ENCODE data around the gene SEMA3E. TPM values are rescaled to one million over a fixed set of nuclear protein-coding genes. Genes with fewer than 3 reads are reported as not detected.
A peak's percentile ranks its signal among the peaks of the same experiment; 100 is the strongest.

SEMA3E gene
- total RNA-seq, 1 donor from 2014 or later = 0.96 TPM

DNA sequence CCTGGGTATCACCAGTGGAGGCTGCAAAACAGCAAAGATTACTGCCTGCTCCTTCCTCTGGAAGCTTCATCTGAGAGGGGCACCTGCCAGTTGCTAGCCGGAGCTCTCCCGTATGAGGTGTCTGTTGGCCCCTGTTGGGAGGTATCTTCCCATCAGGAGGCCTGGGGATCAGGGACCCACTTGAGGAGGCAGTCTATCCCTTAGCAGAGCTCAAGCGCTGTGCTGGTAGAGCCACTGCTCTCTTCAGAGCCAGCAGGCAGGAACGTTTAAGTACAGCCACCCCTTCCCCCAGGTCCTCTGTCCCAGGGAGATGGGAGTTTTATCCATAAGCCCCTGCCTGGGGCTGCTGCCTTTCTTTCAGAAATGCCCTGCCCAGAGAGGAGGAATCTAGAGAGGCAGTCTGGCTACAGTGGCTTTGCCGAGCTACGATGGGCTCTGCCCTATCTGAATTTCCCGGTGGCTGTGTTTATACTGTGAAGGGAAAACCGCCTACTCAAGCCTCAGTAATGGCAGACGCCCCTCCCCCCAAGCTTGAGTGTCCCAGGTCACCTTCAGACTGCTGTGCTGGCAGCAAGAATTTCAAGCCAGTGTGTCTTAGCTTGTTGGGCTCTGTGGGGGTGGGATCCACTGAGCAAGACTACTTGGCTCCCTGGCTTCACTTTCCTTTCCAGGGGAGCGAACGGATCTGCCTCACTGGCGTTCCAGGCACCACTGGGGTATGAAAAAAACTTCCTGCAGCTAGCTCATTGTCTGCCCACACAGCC lies 19.6 kb downstream of the SEMA3E start:
- Mint-ChIP-seq H3K4me1 (ENCODE audit: low read depth, unreplicated experiment) (peaks cover 5% of the 10 kb centered on the region), H3K9me3 (ENCODE audit: unreplicated experiment) (peaks cover 4% of the 10 kb centered on the region), H3K27me3 (ENCODE audit: unreplicated experiment) (no peaks in the 10 kb centered on the region), H3K36me3 (ENCODE audit: unreplicated experiment) (peaks cover 7% of the 10 kb centered on the region), H3K27ac (ENCODE audit: unreplicated experiment) (no peak overlapping the region), H3K4me3 (ENCODE audit: unreplicated experiment) (no peak overlapping the region)
- TF ChIP-seq, protein P1, sequence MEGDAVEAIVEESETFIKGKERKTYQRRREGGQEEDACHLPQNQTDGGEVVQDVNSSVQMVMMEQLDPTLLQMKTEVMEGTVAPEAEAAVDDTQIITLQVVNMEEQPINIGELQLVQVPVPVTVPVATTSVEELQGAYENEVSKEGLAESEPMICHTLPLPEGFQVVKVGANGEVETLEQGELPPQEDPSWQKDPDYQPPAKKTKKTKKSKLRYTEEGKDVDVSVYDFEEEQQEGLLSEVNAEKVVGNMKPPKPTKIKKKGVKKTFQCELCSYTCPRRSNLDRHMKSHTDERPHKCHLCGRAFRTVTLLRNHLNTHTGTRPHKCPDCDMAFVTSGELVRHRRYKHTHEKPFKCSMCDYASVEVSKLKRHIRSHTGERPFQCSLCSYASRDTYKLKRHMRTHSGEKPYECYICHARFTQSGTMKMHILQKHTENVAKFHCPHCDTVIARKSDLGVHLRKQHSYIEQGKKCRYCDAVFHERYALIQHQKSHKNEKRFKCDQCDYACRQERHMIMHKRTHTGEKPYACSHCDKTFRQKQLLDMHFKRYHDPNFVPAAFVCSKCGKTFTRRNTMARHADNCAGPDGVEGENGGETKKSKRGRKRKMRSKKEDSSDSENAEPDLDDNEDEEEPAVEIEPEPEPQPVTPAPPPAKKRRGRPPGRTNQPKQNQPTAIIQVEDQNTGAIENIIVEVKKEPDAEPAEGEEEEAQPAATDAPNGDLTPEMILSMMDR (IDR thresholded peaks at IDR 0.05; ENCODE audit: partially characterized antibody, unreplicated experiment) = no peak
- DNase-seq = peak; percentile 28

DNA sequence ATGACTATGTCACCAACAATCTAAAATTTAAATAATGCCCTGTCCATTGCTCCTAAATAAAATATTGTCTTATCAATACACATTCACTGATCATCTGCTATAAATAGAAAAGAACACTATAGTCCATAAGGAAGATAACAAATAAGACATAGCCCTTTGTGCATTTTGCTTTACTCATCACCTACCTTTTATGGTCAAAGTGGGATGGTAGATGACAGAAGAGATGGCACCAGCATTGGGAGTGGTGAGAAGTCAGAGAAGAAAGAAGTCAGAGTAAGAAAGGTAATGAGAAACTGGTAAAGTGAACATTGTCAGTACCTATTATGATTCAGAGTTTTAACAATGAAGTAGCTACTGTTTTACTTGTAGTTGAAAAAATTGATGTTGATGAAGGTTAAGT lies 31.1 kb downstream of the SEMA3E start:
- no peaks in the 10 kb centered on the region for H3K9me3 Mint-ChIP-seq (ENCODE audit: unreplicated experiment)
- no peaks in the 10 kb centered on the region for H3K4me1 Mint-ChIP-seq (ENCODE audit: low read depth, unreplicated experiment)
- TF ChIP-seq, protein P1 (IDR thresholded peaks at IDR 0.05; ENCODE audit: partially characterized antibody, unreplicated experiment) = no peak
- H3K36me3 Mint-ChIP-seq (ENCODE audit: unreplicated experiment) = no peaks in the 10 kb centered on the region
- DNase-seq = no peak
- H3K27me3 Mint-ChIP-seq (ENCODE audit: unreplicated experiment) = no peaks in the 10 kb centered on the region
- no peak overlapping the region for H3K4me3 Mint-ChIP-seq (ENCODE audit: unreplicated experiment)
- H3K27ac Mint-ChIP-seq (ENCODE audit: unreplicated experiment) = no peak overlapping the region

DNA sequence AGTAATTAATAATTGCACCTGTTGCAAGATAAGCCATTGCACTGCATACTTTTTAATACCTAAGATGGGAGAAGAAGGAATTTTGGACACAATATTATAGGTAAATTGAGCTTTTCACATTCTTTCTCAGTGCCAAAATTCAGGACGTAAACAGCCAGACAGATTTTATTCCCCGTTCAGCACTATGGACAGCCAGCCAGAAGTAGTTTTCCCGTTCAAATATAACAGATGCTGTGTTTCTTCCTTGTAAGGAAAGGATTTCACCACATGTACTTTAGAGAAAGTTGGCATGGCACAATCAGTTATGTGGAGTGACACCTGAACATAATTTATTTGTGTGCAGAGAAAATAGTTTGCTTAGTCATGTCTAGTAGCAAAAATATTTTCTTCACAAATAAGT lies 34.8 kb downstream of the SEMA3E start:
- no peaks in the 10 kb centered on the region for H3K9me3 Mint-ChIP-seq (ENCODE audit: unreplicated experiment)
- peaks cover 3% of the 10 kb centered on the region for H3K27me3 Mint-ChIP-seq (ENCODE audit: unreplicated experiment)
- DNase-seq = no peak
- H3K27ac Mint-ChIP-seq (ENCODE audit: unreplicated experiment) = no peak overlapping the region
- no peaks in the 10 kb centered on the region for H3K4me1 Mint-ChIP-seq (ENCODE audit: low read depth, unreplicated experiment)
- H3K36me3 Mint-ChIP-seq (ENCODE audit: unreplicated experiment) = no peaks in the 10 kb centered on the region
- no peak overlapping the region for H3K4me3 Mint-ChIP-seq (ENCODE audit: unreplicated experiment)
- TF ChIP-seq, protein P1 (IDR thresholded peaks at IDR 0.05; ENCODE audit: partially characterized antibody, unreplicated experiment) = no peak

DNA sequence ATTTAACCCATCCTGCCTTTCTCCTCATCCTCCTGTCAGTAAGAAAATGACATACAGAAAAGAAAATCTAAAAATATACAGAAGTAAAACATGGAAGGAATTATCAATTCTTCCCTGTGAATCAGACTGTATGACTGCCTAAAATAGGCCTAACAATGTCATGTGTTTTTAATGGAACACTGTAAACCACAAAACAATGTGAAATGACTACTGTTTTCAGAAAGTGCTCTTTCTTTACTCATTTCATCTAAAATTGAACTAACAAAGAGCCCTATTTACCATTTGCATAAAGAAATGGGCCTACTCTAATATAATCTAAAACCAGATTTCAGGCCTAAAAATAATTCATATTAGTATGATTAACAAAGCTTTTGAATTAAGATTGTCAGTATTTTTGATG lies 35.7 kb downstream of the SEMA3E start:
- Mint-ChIP-seq H3K4me3 (ENCODE audit: unreplicated experiment) (no peak overlapping the region), H3K27me3 (ENCODE audit: unreplicated experiment) (peaks cover 3% of the 10 kb centered on the region)

DNA sequence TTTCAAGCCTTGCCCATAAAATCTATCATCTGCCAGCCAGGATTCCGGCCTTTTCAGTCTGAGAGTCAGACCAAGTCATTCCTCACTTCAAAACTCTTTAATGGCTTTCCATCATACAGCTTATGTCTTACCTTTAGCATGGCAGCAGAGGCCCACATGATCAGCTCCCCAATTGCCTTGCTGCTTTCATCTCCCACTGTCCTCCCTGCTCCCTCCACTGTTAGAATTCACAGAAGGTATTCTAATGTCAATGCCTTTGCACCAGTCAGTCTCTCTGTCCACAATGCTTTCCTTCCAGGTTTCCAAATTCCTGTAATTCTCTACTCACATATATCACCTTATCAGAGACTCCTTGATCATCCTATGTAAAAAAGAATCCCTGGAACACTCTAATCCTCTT lies 37.2 kb downstream of the SEMA3E start:
- Mint-ChIP-seq H3K27me3 (ENCODE audit: unreplicated experiment) (peaks cover 3% of the 10 kb centered on the region), H3K4me3 (ENCODE audit: unreplicated experiment) (no peak overlapping the region), H3K4me1 (ENCODE audit: low read depth, unreplicated experiment) (no peaks in the 10 kb centered on the region), H3K9me3 (ENCODE audit: unreplicated experiment) (peaks cover 1% of the 10 kb centered on the region), H3K36me3 (ENCODE audit: unreplicated experiment) (no peaks in the 10 kb centered on the region), H3K27ac (ENCODE audit: unreplicated experiment) (no peak overlapping the region)
- DNase-seq = no peak
- TF ChIP-seq, protein P1 (IDR thresholded peaks at IDR 0.05; ENCODE audit: partially characterized antibody, unreplicated experiment) = no peak

More for the DNA sequence above, 35.7 kb downstream of the SEMA3E start:
- no peak overlapping the region for H3K27ac Mint-ChIP-seq (ENCODE audit: unreplicated experiment)
- peaks cover 1% of the 10 kb centered on the region for H3K9me3 Mint-ChIP-seq (ENCODE audit: unreplicated experiment)
- H3K4me1 Mint-ChIP-seq (ENCODE audit: low read depth, unreplicated experiment) = no peaks in the 10 kb centered on the region
- no peaks in the 10 kb centered on the region for H3K36me3 Mint-ChIP-seq (ENCODE audit: unreplicated experiment)
- TF ChIP-seq, protein P1 (IDR thresholded peaks at IDR 0.05; ENCODE audit: partially characterized antibody, unreplicated experiment) = no peak
- DNase-seq = no peak

All from glutamatergic neuron (in vitro differentiated cells).